ENCODE data around the gene RPS6KB2.

DNA sequence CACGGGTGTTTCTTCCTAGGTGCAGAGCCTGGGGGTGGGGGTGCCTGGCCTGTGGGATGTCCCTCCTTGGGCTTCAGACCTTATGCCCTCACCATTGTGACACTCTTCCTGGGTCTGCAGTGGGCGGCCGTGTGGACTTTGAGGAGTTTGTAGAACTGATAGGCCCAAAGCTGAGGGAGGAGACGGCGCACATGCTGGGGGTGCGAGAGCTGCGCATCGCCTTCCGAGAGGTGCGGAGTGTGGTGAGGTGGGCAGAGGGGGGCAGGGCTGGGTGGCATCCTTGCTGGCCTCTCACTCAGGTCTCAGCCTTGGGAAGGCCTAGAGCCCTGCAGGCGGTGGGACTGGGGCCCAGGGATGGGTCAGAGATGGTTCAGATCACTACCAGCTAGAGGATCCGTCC lies 29.2 kb downstream of the RPS6KB2 start:
- TF ChIP-seq, protein P1, sequence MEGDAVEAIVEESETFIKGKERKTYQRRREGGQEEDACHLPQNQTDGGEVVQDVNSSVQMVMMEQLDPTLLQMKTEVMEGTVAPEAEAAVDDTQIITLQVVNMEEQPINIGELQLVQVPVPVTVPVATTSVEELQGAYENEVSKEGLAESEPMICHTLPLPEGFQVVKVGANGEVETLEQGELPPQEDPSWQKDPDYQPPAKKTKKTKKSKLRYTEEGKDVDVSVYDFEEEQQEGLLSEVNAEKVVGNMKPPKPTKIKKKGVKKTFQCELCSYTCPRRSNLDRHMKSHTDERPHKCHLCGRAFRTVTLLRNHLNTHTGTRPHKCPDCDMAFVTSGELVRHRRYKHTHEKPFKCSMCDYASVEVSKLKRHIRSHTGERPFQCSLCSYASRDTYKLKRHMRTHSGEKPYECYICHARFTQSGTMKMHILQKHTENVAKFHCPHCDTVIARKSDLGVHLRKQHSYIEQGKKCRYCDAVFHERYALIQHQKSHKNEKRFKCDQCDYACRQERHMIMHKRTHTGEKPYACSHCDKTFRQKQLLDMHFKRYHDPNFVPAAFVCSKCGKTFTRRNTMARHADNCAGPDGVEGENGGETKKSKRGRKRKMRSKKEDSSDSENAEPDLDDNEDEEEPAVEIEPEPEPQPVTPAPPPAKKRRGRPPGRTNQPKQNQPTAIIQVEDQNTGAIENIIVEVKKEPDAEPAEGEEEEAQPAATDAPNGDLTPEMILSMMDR (IDR thresholded peaks at IDR 0.05) = no peak
- no peak for TF ChIP-seq POLR2A (IDR thresholded peaks at IDR 0.05)

Measured in prostate gland (tissue), 2 donors.